ENCODE measurements around the gene SLC35F4. TPM values are rescaled to one million over a fixed set of nuclear protein-coding genes. Genes with fewer than 3 reads are reported as not detected.

The SLC35F4 gene
- total and polyA plus RNA-seq, 12 donors = 0.22 TPM; not detected in 11

GRCh38 chr14:57578801-57579200 lies 287.1 kb downstream of the SLC35F4 start:
- intact Hi-C loops (cut with DNase I) = no loop called here
- 63 to 70% (median 67%) methylated on average over 4 of the region's 4 CpGs for WGBS, 4 donors
- H3K4me1 ChIP-seq (replicated peaks in 1 of 2) = no peaks in the 10 kb centered on the region
- DNase-seq = no peak
- no peak for TF ChIP-seq POLR2A (IDR thresholded peaks at IDR 0.05)
- TF ChIP-seq, protein P1, sequence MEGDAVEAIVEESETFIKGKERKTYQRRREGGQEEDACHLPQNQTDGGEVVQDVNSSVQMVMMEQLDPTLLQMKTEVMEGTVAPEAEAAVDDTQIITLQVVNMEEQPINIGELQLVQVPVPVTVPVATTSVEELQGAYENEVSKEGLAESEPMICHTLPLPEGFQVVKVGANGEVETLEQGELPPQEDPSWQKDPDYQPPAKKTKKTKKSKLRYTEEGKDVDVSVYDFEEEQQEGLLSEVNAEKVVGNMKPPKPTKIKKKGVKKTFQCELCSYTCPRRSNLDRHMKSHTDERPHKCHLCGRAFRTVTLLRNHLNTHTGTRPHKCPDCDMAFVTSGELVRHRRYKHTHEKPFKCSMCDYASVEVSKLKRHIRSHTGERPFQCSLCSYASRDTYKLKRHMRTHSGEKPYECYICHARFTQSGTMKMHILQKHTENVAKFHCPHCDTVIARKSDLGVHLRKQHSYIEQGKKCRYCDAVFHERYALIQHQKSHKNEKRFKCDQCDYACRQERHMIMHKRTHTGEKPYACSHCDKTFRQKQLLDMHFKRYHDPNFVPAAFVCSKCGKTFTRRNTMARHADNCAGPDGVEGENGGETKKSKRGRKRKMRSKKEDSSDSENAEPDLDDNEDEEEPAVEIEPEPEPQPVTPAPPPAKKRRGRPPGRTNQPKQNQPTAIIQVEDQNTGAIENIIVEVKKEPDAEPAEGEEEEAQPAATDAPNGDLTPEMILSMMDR (IDR thresholded peaks at IDR 0.05) = no peak
- no peak overlapping the region for H3K27ac ChIP-seq
- H3K27me3 ChIP-seq = no peaks in the 10 kb centered on the region
- no peak overlapping the region for H3K4me3 ChIP-seq
- H3K9me3 ChIP-seq (replicated peaks in 1 of 3) = no peaks in the 10 kb centered on the region
- H3K36me3 ChIP-seq (replicated peaks in 1 of 2) = no peaks in the 10 kb centered on the region

- no peak for TF ChIP-seq POLR2A (IDR thresholded peaks at IDR 0.05)
- TF ChIP-seq, protein P1 (IDR thresholded peaks at IDR 0.05) = no peak
- no peaks in the 10 kb centered on the region for H3K36me3 ChIP-seq (replicated peaks in 1 of 2)
- H3K4me3 ChIP-seq = no peak overlapping the region
- 59 to 83% (median 69%) methylated on average over 1 of the region's 1 CpG for WGBS, 4 donors
- no peak for DNase-seq
- intact Hi-C loops (cut with DNase I) = no loop called here
- no peaks in the 10 kb centered on the region for H3K27me3 ChIP-seq
- H3K4me1 ChIP-seq (replicated peaks in 1 of 2) = no peaks in the 10 kb centered on the region
- no peaks in the 10 kb centered on the region for H3K9me3 ChIP-seq (replicated peaks in 1 of 3)
- no peak overlapping the region for H3K27ac ChIP-seq
Measured at GRCh38 chr14:57576498-57576897, 289.4 kb downstream of the SLC35F4 start.

DNA sequence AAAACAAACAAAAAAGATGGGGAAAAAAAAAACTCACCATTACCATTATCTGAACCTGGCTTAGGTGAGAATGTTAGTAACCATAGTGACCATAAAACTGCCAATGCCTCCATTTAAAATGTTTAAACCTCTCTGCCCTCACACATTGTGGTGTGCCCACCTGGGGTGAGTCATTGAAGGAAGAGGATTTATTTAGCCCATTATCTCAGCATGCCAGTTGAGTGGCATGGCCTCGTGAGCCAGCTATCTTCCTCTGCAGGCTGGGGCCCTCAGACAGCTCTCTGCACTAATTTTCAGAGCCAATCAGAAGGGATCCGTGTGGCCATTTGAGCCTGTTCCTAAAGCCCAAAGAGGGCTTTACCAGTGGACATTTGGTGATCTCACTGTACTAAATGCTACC lies 290.4 kb downstream of the SLC35F4 start:
- no peaks in the 10 kb centered on the region for H3K4me1 ChIP-seq (replicated peaks in 1 of 2)
- no peaks in the 10 kb centered on the region for H3K27me3 ChIP-seq
- TF ChIP-seq, protein P1 (IDR thresholded peaks at IDR 0.05) = no peak
- no peak for TF ChIP-seq POLR2A (IDR thresholded peaks at IDR 0.05)
- 52 to 83% (median 59%) methylated on average over 2 of the region's 2 CpGs for WGBS, 4 donors
- no peaks in the 10 kb centered on the region for H3K9me3 ChIP-seq (replicated peaks in 1 of 3)
- intact Hi-C loops (cut with DNase I) = no loop called here
- no peak overlapping the region for H3K4me3 ChIP-seq
- no peak for DNase-seq
- H3K27ac ChIP-seq = no peak overlapping the region
- no peaks in the 10 kb centered on the region for H3K36me3 ChIP-seq (replicated peaks in 1 of 2)

DNA sequence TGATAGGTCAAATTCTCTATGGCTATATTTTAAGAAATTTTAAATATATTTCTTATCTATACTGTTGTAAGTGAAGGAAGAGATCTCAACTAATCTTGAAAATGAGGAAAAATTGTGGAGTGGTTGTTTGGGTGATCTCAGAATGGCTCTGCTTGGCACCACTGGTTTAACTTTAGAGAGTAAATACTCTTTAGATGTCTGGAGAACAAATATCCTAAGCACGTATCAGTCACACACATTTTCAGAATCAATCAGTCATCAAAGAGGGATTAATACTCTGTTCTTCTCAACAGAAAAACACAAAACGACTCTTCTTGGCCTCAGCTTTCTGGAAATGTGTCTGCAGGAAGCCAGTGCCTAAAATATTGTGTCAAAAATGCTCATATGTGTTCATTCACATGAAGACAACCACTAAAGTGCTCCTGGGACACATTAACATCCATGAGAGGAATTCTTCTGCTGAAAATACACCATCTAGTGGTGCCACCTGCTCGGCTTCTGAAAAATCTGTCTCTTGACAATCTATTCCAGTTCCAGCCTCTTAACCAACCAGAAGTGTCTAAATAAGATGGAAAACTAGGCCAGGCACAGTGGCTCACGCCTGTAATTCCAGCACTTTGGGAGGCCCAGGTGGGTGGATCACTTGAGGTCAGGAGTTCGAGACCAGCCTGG lies 291.1 kb downstream of the SLC35F4 start:
- WGBS, 4 donors = 75 to 79% (median 76%) methylated on average over 4 to 5 of the region's 5 CpGs
- TF ChIP-seq POLR2A (IDR thresholded peaks at IDR 0.05) = no peak
- TF ChIP-seq, protein P1 (IDR thresholded peaks at IDR 0.05) = no peak
- no peak for DNase-seq
- Histone ChIP-seq H3K4me1 (replicated peaks in 1 of 2) (no peaks in the 10 kb centered on the region), H3K27ac (no peak overlapping the region), H3K4me3 (no peak overlapping the region), H3K27me3 (no peaks in the 10 kb centered on the region), H3K9me3 (replicated peaks in 1 of 3) (no peaks in the 10 kb centered on the region), H3K36me3 (replicated peaks in 1 of 2) (no peaks in the 10 kb centered on the region)
- intact Hi-C loops (cut with DNase I) = no loop called here

All from adrenal gland (tissue), 12 donors.